ENCODE measurements around the gene CCDC172.

- TF ChIP-seq CTCF (conservative IDR thresholded peaks at IDR 0.05; ENCODE audit: low read depth in 2 of 2) (no peak), EZH2phosphoT487 (IDR thresholded peaks at IDR 0.05; ENCODE audit: unreplicated experiment) (no peak), REST (IDR thresholded peaks at IDR 0.05; ENCODE audit: unreplicated experiment) (no peak)
Observed at GRCh38 chr10:116300542-116300941, 23.7 kb upstream of the CCDC172 start.

All from GM23338 (cell line).